Non-pigmented ciliary epithelial cell (primary cell): Measurements from ENCODE around the gene ERC2.

Experiments used
- DNase-seq: peaks from one replicate; pipeline ENCODE4 v3.0.0-alpha.2; 2010; ENCODE audit warnings: low read depth

The ERC2 gene

GRCh38 chr3:55824406-55824805, 643.9 kb downstream of the ERC2 start:
- DNase-seq = no peak

- DNase-seq = no peak
Observed at GRCh38 chr3:55823829-55824228, 644.4 kb downstream of the ERC2 start.

GRCh38 chr3:55823001-55823400, 645.3 kb downstream of the ERC2 start:
- no peak for DNase-seq

GRCh38 chr3:55819005-55819404, 649.3 kb downstream of the ERC2 start:
- no peak for DNase-seq

- DNase-seq = no peak
Observed at GRCh38 chr3:55818485-55818884, 649.8 kb downstream of the ERC2 start.

GRCh38 chr3:55816794-55817576, 651.3 kb downstream of the ERC2 start:
- DNase-seq = no peak

- no peak for DNase-seq
Observed at GRCh38 chr3:55815262-55815661, 653.0 kb downstream of the ERC2 start.

GRCh38 chr3:55813268-55814097, 654.8 kb downstream of the ERC2 start:
- DNase-seq = no peak

- no peak for DNase-seq
Observed at GRCh38 chr3:55812394-55813013, 655.8 kb downstream of the ERC2 start.

- no peak for DNase-seq
Observed at GRCh38 chr3:55807210-55807609, 661.1 kb downstream of the ERC2 start.

GRCh38 chr3:55805169-55805568, 663.1 kb downstream of the ERC2 start:
- no peak for DNase-seq

- no peak for DNase-seq
Observed at GRCh38 chr3:55804170-55805095, 663.8 kb downstream of the ERC2 start.

- no peak for DNase-seq
Observed at GRCh38 chr3:55802816-55803215, 665.5 kb downstream of the ERC2 start.

- DNase-seq = no peak
Observed at GRCh38 chr3:55801676-55802075, 666.6 kb downstream of the ERC2 start.

GRCh38 chr3:55801068-55801467, 667.2 kb downstream of the ERC2 start:
- no peak for DNase-seq

- DNase-seq = no peak
Observed at GRCh38 chr3:55797775-55798174, 670.5 kb downstream of the ERC2 start.

GRCh38 chr3:55797084-55797483, 671.2 kb downstream of the ERC2 start:
- DNase-seq = no peak

GRCh38 chr3:55796533-55796932, 671.7 kb downstream of the ERC2 start:
- DNase-seq = no peak

- no peak for DNase-seq
Observed at GRCh38 chr3:55795746-55796145, 672.5 kb downstream of the ERC2 start.

- no peak for DNase-seq
Observed at GRCh38 chr3:55795296-55795695, 673.0 kb downstream of the ERC2 start.

GRCh38 chr3:55792742-55793141, 675.5 kb downstream of the ERC2 start:
- no peak for DNase-seq

- DNase-seq = no peak
Observed at GRCh38 chr3:55792009-55792408, 676.3 kb downstream of the ERC2 start.
